GM06990 (cell line): ENCODE results near the gene MRPS11.
"Not testable (repeated sequence)": the region's sequence is repeated elsewhere in the genome, so short reads cannot be mapped to it uniquely, and the experiment has no call there.

Source experiments
- DNase-seq: peaks from one replicate; pipeline ENCODE4 v3.0.0-alpha.2; 2011; ENCODE audit not compliant: insufficient read length; ENCODE audit errors: extremely low read depth
- H3K27me3 ChIP-seq: replicated peaks from 2 replicates; pipeline ENCODE4 v1.6.0; 2011; ENCODE audit warnings: low read length; ENCODE audit not compliant: control insufficient read depth, insufficient read depth
- H3K36me3 ChIP-seq: 2 replicates; pipeline ENCODE4 v1.5.1; 2011; ENCODE audit warnings: low read length; ENCODE audit not compliant: control insufficient read depth, insufficient read depth
- H3K4me3 ChIP-seq: replicated peaks from 2 replicates; pipeline ENCODE4 v1.5.1; 2011; ENCODE audit warnings: low read depth, mild to moderate bottlenecking, control low read depth, low read length
- CTCF ChIP-seq: IDR thresholded peaks from 2 replicates; pipeline ENCODE4 v1.5.1; 2011; ENCODE audit warnings: low read length, control low read depth, mild to moderate bottlenecking, inconsistent platforms; ENCODE audit not compliant: insufficient read depth, poor library complexity, severe bottlenecking

Gene MRPS11

GRCh38 chr15:88512078-88512477, 44.6 kb downstream of the MRPS11 start:
- DNase-seq = no peak

GRCh38 chr15:88512601-88513000, 45.1 kb downstream of the MRPS11 start:
- TF ChIP-seq CTCF = no peak
- no peaks in the 10 kb centered on the region for H3K27me3 ChIP-seq

More at GRCh38 chr15:88512078-88512477, 44.6 kb downstream of the MRPS11 start:
- Histone ChIP-seq H3K27me3 (no peaks in the 10 kb centered on the region), H3K36me3 (no peaks in the 10 kb centered on the region), H3K4me3 (no peak overlapping the region)
- no peak for TF ChIP-seq CTCF

GRCh38 chr15:88513195-88513594, 45.7 kb downstream of the MRPS11 start:
- no peak for DNase-seq
- H3K36me3 ChIP-seq = no peaks in the 10 kb centered on the region
- no peak for TF ChIP-seq CTCF
- H3K27me3 ChIP-seq = no peaks in the 10 kb centered on the region
- H3K4me3 ChIP-seq = no peak overlapping the region

More at GRCh38 chr15:88512601-88513000, 45.1 kb downstream of the MRPS11 start:
- no peaks in the 10 kb centered on the region for H3K36me3 ChIP-seq
- H3K4me3 ChIP-seq = no peak overlapping the region
- no peak for DNase-seq

GRCh38 chr15:88518903-88519302, 51.4 kb downstream of the MRPS11 start:
- DNase-seq = no peak
- Histone ChIP-seq H3K36me3 (no peaks in the 10 kb centered on the region), H3K4me3 (no peak overlapping the region), H3K27me3 (no peaks in the 10 kb centered on the region)
- TF ChIP-seq CTCF = no peak

GRCh38 chr15:88524094-88524493, 56.6 kb downstream of the MRPS11 start:
- H3K4me3 ChIP-seq, H3K36me3 ChIP-seq, DNase-seq, H3K27me3 ChIP-seq: not testable (repeated sequence)

DNA sequence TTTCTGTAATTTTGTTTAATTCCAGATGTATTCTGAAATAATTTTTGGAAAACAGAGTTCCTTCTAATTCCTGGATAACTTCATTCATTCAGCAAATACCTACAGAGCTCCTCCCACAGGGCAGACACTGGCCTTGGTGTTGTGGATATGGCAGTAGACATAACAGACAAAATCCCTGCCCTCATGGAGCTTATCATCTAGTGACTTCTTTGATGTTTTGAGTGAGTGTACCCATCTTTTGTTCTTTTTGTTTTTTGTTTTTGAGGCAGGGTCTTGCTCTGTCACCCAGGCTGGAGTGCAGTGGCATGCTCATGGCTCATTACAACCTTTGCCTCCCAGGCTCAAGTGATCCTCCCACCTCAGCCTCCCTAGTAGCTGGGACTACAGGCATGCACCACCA, 57.9 kb downstream of the MRPS11 start:
- no peak for DNase-seq

More for the DNA sequence above, 57.9 kb downstream of the MRPS11 start:
- Histone ChIP-seq H3K27me3 (no peaks in the 10 kb centered on the region), H3K36me3 (peaks cover 2% of the 10 kb centered on the region), H3K4me3 (no peak overlapping the region)
- TF ChIP-seq CTCF = no peak
